Right lobe of liver (tissue), 4 donors: Measurements from ENCODE around the gene PLEKHG4B.

Experiments
- POLR2A ChIP-seq: fragments of 450-650 bp; IDR thresholded peaks from one replicate; pipeline ENCODE4 v1.6.1; 2017; ENCODE audit warnings: antibody characterized with exemption, mild to moderate bottlenecking
- TF ChIP-seq, protein P1 (sequence below), 4 donors: fragments of 200-600 bp in 3 of 4; fragments of 450-650 bp in 1 of 4; IDR thresholded peaks; one replicate each; pipeline versions ENCODE4 v1.5.1 to v1.8.0; 2016 to 2022; ENCODE audit warnings: antibody characterized with exemption in 4 of 4, mild to moderate bottlenecking in 2 of 4
- donor health status: DM: no; HTN: no; CAD: no.
- donor health status: DM: no; HTN: no; CAD: no.
- donor health status: DM: no; HTN: yes; CAD: no.

DNA sequence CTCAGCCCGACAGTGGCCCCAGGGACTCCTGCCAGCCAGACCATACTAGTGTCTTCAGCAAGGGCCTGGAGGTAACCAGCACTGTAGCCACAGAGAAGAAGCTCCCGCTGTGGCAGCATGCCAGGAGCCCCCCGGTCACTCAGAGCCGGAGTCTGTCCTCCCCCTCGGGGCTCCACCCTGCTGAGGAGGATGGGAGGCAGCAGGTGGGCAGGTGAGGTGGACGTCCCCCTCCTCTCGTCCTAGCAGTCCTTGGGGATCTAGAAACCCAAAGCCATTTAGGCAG is 71.3 kb downstream of the PLEKHG4B start:
- TF ChIP-seq, protein P1, sequence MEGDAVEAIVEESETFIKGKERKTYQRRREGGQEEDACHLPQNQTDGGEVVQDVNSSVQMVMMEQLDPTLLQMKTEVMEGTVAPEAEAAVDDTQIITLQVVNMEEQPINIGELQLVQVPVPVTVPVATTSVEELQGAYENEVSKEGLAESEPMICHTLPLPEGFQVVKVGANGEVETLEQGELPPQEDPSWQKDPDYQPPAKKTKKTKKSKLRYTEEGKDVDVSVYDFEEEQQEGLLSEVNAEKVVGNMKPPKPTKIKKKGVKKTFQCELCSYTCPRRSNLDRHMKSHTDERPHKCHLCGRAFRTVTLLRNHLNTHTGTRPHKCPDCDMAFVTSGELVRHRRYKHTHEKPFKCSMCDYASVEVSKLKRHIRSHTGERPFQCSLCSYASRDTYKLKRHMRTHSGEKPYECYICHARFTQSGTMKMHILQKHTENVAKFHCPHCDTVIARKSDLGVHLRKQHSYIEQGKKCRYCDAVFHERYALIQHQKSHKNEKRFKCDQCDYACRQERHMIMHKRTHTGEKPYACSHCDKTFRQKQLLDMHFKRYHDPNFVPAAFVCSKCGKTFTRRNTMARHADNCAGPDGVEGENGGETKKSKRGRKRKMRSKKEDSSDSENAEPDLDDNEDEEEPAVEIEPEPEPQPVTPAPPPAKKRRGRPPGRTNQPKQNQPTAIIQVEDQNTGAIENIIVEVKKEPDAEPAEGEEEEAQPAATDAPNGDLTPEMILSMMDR (IDR thresholded peaks at IDR 0.05) = no peak
- TF ChIP-seq POLR2A = no peak
